ENCODE data around the gene C1orf87.

Gene C1orf87

GRCh38 chr1:59947047-59947938 is 126.3 kb downstream of the C1orf87 start:
- peak; percentile 83 for DNase-seq (ENCODE audit: low spot score)

GRCh38 chr1:59945790-59946189 is 127.8 kb downstream of the C1orf87 start:
- no peak for DNase-seq (ENCODE audit: low spot score)
